ENCODE data around the gene DNAAF9.

- TF ChIP-seq CTCF (conservative IDR thresholded peaks at IDR 0.05 in 1 of 2, IDR thresholded peaks at IDR 0.05 in 1 of 2; ENCODE audit: low read depth in 1 of 2, low read length in 2 of 2), result no peak
- TF ChIP-seq EZH2 (IDR thresholded peaks at IDR 0.05; ENCODE audit: low read length, missing control alignments), result no peak
Measured at GRCh38 chr20:3434232-3434631, 26.8 kb upstream of the DNAAF9 start.
